ENCODE data around the gene SAMHD1.

The SAMHD1 gene

DNA sequence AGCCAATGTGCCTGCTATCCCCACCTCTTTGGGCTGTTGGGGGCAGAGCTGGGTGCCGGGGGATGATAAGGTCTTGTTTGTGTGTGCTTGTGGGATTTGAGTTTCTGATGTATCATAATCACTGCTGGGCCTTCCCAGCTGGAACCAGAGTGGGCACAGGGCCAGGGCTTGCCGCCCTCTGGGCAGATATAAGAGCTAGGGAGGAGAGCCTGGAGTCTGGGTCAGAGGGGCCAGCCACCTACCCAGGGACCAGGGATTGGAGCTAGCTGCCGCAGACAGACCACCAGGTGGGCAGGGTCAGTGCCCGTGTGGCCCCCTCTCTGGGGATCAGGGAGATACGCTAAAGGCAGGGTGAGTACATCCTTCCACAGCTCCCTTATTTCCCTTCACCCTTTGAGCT lies 78.7 kb downstream of the SAMHD1 start:
- no peak for DNase-seq (ENCODE audit: low read depth)

DNA sequence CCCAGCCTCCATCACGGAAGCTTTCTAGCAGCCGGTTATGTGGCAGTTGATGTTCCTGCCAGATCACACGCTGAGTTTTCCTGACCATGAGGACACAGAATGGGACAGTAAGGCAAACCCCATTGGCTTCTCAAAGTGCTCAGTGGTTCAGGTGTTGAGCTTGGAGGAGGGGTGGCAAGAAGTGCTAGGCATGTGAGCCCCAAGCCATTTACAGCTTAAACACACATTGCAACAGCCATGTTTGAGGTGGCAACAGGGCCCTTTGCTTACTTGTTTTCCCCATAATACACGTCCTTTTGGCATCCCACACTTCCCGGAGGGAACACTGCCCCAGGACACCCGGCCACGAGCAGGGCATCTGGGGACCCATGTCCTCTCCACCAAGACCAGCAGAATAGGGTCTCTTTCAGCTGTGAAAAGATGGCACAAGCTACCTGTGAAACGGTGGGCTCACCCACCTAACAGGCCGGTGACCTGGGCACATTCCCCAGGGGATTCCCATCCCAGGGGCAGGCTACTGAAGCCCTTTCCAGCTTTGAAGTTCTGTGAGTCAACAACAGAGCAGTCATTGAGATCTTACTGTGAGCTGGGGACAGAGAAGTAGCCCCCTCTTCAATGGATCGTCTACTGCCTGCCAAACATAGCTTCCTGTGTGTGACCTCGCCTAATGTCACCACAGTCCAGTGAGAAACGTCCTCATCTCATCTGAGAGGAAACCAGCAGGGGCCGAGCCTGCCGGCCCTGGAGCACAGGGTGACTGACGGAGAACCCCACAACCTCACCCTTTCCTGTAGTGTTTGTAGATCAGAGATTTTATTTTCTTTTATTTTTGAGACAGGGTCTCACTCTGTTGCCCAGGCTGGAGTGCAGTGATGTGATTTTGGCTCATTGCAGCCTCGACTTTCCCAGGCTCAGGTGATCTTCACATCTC lies 79.6 kb downstream of the SAMHD1 start:
- no peak for DNase-seq (ENCODE audit: low read depth)

DNA sequence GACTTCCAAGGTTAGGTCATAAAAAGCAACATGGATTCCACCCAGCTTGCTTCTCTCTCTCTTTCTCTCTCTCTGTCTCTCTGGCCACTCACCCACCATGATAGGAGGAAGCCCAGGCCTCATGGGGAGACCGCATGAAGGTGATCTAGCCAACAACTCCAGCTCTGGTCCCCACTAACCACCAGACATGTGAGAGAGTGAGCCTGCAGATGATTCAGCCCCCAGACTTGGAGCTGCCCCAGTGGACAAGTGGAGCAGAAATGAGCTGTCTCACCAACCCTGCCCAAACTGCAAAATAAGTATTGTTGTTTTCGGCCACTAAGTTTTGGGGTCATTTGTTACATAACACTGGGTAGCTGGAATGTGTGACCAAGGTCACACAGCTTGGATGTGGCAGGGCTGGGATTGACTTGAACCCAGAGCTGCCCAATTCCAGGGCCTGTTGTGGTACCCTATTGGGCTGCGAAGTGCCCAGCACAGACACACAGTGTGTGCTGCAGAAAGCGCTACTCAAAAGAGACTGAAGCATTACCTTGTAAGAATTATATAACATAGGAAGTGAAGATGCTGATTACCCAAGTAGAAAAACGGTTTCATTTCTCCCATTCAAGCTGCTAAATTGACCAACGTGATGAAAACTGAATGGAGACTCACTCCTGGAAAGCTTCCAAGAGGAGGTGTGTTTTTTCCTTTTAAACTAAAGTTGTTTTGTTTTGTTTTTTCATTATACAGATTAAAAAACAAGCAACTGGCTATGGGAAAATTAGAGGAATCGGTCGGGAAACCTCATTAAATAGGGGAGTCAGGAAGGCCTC lies 84.6 kb downstream of the SAMHD1 start:
- DNase-seq (ENCODE audit: low read depth), result no peak

DNA sequence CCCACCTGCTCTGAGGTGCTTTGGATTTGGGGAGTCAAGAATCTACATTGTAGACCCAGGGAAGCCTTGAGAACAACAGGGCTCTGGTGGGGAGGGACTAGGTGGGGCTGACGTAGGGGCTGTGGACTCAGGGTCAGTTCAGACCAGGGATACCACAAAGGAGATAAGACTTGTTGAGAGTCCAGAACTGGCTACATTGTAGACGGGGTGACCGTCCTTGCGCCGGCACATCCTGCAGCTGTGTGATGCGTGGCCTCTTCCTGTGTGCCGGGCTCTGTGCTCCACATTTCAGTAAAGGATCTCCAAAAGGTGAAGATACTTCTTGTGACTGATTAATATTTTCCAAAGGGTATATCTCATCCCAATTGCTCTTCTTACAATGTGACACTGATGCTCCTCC lies 85.3 kb downstream of the SAMHD1 start:
- no peak for DNase-seq (ENCODE audit: low read depth)

DNA sequence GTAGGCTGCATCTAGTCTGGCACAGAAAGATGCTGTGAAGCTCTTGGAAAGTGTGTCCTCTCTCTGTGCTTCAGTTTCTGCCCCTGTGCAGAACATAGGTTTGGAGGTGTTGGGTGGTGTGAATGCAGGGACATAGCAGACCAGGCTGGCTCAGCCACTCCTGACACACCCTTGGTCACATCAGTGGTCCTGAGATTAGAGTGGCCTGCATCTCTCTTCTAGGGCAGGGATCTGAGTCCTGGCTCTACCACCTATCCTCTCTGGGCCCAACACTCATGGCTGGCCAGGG lies 85.7 kb downstream of the SAMHD1 start:
- no peak for DNase-seq (ENCODE audit: low read depth)

DNA sequence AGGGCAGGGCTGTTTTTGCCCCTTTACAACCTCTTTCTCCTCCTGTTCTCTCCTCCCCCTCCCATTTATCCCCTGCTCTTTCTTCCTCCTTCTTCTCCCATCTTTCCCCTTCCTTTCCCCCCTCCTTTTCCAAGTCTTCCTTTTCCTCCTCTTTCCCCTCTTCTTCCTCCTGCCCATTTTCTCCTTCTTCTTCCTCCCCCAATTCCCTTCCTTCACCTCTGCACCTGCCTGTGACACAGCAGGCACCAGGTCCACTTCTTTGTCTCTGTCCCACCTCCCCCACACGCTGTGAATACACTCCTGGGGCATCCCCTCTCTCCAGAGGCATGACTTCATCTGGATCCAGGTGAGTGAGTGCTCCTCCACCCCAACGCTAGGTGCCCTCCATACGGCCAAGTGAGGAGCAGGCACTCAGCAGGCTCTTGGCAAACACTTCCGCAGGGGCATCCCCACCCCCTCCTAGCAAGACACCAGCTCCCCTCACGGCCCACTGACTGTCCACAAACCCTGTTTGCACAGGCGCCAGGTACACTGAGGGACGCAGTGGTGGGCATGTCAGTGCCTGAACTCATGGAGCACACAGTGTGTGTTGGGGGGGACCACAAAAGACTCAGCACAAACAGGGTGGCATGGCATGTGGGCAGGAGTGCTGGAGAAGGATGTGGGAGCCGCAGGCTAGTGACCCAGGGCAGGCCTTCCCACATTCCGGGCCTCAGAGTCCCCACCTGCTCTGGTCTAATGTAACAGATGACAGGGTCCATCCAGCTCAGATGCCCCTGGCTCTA lies 86.2 kb downstream of the SAMHD1 start:
- no peak for DNase-seq (ENCODE audit: low read depth)

DNA sequence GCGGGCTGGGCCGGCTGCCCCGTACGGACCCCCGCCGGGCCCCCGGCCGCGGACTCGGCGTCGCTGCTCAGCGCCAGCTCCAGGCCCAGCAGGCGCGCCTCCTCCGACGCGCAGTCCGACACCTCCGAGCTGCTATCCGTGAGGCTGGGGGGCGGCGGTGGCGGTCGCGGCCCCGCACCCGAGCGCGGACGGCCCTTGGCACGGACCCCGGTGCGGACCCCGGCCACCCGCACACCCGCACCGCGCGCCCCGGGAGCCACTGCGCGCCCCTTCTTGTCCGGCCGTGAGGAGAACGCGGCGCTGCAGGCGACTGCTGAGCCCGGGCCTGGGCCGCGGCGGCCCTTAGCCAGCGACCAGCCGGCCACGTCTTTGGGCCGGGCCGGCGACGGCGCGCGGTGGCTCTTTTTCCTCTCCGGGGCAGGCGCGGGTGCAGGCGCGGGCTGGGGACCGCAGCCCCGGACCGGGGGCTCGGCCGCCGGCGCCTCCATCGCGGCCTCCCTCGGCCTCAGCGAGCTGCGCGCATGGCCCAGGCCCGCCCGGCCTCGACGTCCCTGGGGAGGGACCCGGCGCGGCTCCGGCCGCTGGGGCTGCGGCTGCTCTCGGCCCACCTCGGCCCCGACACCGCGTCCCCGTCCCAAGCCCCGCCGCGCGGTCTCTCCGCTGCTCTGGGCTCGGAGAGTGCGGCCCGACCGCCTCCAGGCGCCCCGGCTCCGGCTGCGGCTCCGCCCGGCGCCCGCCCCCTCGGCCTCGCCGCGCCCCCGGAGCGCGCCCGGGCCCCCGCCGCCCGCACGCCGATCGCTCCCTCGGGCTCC lies 88.4 kb downstream of the SAMHD1 start:
- no peak for DNase-seq (ENCODE audit: low read depth)

DNA sequence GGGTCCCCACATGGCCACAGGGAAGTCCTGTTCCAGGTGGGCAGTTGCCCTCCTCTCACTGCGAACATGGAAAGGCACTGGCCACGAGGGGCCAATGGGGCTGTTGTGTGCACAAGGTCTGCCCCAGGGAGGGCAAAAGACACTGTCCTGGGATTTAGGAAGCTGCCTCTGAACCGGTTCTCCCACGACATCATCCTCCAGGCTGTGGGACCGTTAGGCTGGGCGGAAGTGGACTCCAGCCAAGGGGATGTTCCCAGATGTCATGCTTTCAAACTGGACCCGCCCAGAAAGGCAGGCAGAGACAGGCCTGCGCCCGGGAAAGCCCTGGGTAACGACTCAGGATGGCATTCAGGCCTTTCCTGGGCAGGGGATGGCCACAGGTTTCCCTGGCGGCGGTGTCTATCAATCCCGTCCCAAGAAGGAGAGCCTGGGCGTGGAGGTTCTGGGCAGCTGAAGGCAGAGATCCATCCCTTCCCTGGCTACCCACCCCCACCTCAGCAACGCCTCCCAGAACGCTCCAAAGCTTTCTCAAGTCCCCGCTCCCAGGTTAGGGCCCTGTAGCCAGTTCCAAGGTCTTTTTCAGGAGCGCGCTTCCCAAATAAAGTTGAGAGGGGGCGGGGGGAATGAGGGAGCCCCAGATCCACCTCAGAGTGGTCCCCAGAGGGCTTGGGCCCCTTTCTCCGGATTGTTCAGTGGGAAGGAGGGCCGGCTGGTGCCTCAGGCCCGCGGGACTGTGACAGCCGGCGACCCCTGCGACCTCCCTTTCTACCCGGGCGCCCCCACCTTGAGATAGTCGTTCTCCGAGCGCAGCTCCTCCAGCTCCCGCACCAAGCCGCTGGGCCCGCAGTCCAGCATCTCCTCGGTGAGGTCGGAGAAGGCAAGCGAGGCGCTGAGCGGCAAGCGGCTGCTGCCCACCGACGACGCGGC lies 89.4 kb downstream of the SAMHD1 start:
- DNase-seq (ENCODE audit: low read depth), result no peak

DNA sequence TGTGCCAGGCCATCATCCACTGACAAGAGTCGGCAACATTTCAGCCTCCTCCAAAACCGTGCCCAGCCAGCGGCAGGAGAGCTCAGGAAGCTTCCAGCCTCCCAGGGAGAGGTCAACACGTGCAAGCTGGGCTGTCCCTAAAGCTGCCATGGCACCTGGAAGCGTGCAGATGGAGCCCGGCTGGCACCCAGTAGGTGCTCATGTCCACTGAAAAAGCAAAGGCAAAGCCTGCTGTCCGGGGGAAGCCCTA lies 90.0 kb downstream of the SAMHD1 start:
- no peak for DNase-seq (ENCODE audit: low read depth)

DNA sequence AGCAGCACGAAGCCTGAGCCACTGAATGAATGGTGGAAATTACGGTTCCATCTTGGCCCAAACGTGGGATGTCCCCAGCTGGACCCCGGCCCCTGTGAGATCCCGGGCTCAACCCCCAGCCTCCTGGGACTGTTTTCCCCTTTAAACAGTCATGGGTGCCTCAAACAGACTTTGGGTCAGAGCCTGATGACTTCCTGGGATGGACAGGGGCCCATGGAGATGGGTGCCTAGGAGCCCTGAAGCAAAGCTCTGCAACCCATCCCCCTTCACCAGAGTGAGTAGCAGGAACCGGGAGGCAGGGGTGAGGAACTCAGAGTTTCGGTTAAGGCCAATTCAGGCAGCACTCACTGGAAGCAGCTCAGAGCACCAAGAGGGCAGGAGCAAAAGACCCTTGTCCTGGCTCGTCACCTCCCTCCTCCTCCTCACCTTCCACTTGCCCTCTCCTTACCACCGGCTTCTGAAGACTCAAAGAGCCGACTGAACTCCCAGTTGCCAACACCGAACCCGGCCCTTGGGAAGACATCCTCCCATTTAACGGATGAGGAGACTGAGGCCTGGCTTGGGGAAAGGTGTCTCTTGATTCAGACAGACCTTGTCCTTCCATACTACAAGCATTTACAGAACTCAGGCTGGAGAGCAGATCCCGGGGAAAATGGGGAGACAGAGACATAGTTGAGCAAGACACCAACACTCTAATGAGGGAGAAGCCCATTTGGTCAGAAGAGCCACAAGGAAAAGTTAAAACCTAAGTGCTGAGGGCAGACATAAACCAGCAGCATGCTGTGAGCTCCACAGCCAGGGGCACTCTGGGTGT lies 90.5 kb downstream of the SAMHD1 start:
- no peak for DNase-seq (ENCODE audit: low read depth)

DNA sequence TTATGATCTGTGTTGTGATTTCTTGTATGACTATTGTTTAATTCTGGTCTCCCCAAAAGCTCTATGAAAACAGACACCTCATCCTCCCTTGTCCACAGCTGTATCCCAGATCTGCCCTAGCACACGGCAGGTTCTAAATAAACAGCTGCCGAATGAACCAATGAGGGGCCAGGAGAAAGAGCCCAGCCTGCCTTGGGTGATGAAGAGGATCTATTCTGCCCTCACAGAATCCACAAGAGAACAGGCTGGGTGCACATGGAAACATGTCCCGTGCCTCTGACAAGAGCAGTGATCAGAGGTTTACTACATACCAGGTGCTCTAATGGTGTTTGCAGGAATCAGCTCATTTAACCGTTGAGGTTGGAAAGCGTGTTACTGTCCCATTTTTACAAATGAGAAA lies 91.2 kb downstream of the SAMHD1 start:
- no peak for DNase-seq (ENCODE audit: low read depth)

DNA sequence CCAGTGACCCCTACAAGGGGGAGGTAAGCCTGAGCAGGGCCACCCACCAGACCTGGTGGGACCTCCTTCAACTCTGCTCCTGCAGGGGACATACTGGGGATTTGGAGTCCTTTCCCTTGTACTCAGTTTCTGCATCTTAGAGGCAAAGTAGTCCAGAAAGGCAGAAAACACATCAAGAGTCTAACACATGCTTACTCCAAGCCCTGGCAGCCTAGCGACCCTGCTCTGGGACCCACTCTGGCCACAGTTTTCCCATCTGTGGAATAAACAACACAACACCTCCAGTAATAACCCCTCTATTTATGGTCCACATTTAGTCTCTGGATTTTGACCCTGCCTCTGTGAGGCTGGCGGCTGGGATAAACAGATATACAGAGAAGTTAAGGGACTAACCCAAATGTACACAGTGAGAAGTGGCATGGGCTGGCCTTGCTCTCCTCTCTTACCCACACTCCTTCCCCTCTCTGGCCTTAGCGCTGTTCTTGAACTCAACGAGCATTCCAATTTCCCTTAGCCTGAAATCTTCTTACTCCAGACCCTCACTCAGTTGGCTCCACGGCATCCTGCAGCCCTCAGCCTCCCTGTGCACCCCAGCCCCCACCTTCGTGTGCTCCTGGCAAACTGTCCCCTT lies 91.7 kb downstream of the SAMHD1 start:
- no peak for DNase-seq (ENCODE audit: low read depth)

DNA sequence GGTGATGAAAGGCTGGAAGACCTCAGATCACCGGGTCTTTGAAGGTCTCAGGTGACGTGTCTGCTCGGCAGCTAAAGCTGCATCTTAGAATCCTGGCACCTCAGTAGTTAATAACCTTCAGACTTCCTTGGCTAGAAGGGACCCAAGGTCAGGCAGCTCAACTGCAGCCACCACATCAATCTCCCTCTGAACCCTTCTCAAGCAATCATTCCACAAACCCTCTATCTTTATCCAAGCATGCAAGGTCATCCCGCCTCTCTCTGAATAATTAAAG lies 92.3 kb downstream of the SAMHD1 start:
- no peak for DNase-seq (ENCODE audit: low read depth)

DNA sequence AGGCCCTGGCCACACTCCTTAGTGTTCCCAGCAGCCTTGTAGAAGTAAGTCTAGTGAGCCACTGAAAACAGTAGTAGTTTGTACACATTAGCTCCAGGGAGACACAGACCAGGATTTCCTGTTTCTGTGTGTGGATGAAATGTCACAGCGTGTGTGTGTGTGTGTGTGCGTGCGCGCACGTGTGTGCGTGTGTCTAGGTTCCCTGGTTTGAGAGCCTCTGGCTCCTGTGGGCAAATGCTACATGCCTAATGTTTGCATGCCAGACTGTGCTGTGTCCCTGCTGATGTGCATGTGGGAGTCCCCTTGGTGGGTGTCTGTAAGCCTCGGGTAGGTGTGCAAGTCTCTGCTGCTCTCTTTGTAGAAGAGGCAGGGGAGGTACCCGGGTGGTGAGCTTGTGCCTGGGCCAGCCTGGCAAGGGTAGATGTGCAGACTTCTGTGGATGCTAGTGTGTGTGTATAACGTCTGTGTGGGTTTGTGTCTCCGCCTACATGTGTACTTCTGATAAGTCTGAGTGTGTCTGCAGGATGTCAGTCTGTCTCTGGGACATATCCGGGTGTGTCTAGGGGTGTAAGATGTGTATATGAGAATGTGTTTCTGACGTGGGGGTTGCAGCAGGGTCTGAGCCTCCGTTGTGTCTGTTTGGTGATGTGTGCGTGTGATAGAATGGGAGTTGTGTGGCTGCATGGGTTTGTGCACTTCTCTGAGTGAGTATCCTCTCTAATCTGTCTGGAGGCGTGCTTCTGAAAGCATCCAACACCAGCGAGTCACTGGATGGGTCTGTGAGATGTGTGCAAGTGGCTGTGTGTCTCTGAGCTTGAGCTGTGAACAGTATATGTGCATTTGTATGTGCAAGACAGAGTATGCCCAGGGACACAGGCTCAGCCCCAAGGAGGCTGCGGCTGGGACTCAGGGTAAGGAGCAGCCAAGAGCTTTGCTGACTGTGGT lies 94.5 kb downstream of the SAMHD1 start:
- DNase-seq (ENCODE audit: low read depth), result no peak

DNA sequence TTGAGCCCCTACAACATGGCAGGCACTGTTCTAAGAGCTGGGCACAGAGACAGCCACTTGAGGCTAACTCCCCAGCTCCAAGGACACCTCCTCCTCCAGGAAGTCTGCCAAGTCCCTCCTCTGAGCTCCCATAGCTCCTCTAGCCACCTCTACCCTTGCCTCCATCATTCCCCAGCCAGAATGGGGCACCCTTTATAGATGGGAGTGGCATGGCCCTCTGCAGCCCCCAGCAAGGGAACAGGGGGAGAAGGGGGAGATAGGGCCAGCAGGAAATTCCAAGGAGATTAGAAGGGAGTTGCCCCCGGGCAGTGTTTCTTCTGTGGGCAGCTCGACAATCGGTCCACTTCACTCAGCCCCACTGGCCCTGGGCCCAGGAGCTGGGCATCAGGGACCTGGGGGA lies 95.3 kb downstream of the SAMHD1 start:
- DNase-seq (ENCODE audit: low read depth), result no peak

DNA sequence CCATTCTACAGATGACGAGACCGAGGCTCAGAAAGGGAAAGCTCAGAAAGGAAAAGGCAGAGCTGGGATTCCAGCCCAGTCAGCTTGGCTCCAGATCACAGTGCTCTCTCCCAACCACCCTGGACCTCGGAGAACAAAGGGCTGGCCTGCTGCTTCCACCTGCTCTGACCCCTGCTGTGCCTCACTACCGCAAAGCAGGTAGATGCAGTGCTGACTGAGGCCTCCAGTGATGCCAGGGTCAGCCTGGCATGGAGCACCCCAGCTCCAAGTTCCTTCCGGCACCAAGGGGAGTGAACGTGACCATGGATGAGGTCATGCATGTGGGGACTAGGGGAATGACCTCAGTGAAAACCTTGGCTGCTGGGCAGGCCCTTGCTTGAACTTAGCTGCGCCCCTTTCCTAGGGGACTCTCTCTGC lies 96.3 kb downstream of the SAMHD1 start:
- no peak for DNase-seq (ENCODE audit: low read depth)

DNA sequence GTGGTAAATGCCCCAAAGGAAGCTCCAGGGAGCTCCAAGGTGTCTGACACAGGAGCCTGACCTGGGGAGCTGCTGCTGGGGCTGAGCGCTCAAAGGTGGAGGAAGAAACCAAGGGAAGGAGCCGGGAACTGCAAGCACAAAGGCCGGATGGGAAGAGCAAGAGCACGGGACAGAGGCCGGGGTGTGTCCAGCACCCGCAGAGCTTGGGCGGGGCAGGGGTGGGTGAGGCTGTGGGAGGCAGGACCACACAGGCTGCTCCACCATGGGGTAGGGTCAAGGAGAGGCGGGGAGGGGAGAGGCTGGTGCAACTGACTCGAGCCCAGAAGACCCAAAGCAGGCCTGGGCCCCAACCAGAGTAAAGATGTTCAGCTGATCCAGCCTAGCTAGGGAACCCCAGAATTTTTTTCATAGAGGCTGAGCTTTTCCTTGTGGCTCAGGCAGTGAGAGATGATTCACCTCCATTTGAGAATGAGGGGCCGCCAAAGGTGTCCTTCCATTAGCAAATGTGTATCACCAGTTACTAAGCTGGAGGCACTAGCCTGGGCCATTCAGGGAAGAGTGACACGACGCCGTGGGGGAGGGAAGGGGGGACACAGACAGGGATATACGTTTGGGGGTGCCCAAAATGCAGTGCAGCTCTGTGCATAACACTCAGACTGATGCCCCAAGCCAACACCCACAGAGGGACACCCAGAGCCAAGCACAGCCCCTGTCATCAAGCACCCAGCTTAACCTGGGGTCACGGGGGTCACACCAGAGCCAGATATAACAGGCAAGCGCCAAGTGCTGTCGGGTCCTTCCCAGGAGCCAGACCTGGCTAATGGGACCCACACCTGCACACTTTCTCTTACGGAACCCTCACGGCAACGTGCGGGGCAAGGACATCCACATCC lies 96.9 kb downstream of the SAMHD1 start:
- DNase-seq (ENCODE audit: low read depth), result no peak

DNA sequence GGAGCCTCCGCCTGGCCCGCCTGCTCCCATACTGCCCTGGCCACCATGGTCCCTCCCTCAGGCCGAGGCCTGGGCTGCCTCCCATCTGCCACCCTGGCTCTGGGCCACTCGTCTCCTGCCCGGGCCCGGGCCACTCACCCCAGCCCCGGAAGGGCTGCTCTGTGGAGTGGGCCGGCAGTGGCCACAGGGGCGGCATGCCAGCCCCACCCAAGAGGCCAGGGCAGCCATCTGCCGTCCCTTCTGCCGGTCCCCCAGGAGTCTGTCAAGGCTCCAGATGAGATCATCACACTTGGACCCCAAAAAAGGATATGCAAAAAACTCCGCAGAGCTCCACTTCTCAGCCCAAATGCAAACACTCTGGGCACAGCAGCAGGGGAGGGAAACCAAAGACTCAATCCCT lies 99.3 kb downstream of the SAMHD1 start:
- DNase-seq (ENCODE audit: low read depth), result no peak
